Measurements from ENCODE around the gene SEPTIN8. TPM values are rescaled to one million over a fixed set of nuclear protein-coding genes. Genes with fewer than 3 reads are reported as not detected.

SEPTIN8 gene
- total and polyA plus RNA-seq, 11 donors: 11.0 to 47.6 (median 33.6) TPM

DNA sequence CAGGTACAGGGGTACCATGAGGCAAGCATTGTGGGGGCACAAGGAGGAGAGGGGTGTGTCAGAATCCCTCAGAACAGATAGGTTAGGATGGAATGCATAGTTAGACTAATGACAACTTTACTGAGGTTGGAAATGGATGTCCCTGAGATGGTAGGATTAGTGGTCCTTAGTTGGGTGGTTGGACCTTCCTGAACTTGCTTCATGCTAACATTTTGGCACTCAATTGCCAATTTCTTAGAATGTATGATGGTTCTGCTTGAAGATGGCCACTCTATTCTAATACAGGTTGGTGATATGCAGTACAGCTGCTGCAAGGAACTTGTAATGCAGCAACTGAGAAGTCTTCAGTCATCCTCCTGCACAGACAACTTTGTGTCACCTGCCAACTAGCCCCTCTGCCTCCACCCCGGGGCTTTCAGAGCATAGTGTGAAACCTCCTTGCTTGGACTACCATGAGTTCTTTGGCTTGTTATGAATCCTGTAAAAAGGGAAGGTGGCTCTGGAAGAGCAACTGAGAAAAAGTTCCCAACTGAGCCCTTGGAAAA lies 24.4 kb downstream of the SEPTIN8 start:
- TF ChIP-seq, protein P1, sequence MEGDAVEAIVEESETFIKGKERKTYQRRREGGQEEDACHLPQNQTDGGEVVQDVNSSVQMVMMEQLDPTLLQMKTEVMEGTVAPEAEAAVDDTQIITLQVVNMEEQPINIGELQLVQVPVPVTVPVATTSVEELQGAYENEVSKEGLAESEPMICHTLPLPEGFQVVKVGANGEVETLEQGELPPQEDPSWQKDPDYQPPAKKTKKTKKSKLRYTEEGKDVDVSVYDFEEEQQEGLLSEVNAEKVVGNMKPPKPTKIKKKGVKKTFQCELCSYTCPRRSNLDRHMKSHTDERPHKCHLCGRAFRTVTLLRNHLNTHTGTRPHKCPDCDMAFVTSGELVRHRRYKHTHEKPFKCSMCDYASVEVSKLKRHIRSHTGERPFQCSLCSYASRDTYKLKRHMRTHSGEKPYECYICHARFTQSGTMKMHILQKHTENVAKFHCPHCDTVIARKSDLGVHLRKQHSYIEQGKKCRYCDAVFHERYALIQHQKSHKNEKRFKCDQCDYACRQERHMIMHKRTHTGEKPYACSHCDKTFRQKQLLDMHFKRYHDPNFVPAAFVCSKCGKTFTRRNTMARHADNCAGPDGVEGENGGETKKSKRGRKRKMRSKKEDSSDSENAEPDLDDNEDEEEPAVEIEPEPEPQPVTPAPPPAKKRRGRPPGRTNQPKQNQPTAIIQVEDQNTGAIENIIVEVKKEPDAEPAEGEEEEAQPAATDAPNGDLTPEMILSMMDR (IDR thresholded peaks at IDR 0.05): no peak
- no peak for TF ChIP-seq POLR2A (IDR thresholded peaks at IDR 0.05)
- ATAC-seq: no peak
- Histone ChIP-seq H3K9me3 (no peaks in the 10 kb centered on the region), H3K4me1 (peaks cover 0 to 4% (median 0%) of the 10 kb centered on the region in 12 donors), H3K27ac (no peak overlapping the region), H3K27me3 (peaks cover 0 to 9% (median 0%) of the 10 kb centered on the region in 9 donors), H3K4me3 (no peak overlapping the region), H3K36me3 (peaks cover 0 to 30% (median 12%) of the 10 kb centered on the region in 9 donors)
- WGBS, 4 donors: 71 to 100% (median 94%) methylated on average over 1 of the region's 1 CpG
- intact Hi-C loops (cut with DNase I): loop anchor here in 6 of 10 donors (2.0 to 10.0 kb wide), 5 partner anchors 62 to 72 kb away; partner anchors contain the start of gene SOWAHA (in 1 of the 6)
- DNase-seq: no peak

DNA sequence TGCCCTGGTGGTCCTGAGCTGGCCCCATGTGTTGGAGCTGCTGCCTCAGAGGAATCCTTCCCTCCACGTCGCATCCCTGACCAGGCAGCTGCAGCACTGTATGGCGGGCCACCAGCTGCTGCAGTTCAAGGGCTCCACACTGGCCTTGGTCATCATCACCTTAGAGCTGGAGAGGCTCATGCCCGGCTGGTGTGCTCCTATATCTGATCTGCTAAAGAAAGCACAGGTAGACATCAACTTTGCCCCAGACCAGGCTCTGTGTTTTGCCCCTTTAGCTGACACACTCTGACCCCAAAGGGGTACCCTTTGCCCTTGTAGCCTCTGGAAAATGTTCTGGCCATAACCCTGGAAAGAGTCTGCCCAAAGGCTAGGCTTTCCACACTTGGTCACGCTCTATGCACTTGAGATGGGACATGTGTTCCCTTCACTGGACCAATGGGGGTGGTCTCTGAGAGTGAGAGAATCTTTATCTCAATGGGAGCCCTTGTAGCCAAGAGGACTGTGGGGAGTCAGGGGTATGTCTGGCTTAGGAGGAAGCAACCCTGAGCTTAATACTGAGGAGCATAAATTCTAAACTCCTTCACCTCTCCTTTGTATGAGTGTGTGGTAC lies 25.0 kb downstream of the SEPTIN8 start:
- Histone ChIP-seq H3K27ac (no peak overlapping the region), H3K36me3 (peaks cover 0 to 24% (median 6%) of the 10 kb centered on the region in 9 donors), H3K27me3 (peaks cover 0 to 14% (median 0%) of the 10 kb centered on the region in 9 donors), H3K4me3 (no peak overlapping the region), H3K4me1 (peaks cover 0 to 8% (median 4%) of the 10 kb centered on the region in 12 donors), H3K9me3 (no peaks in the 10 kb centered on the region)
- intact Hi-C loops (cut with DNase I): loop anchor here in 6 of 10 donors (2.0 to 10.0 kb wide), 5 partner anchors 63 to 73 kb away; partner anchors contain the start of gene SOWAHA (in 1 of the 6)
- TF ChIP-seq, protein P1 (IDR thresholded peaks at IDR 0.05): no peak
- no peak for TF ChIP-seq POLR2A (IDR thresholded peaks at IDR 0.05)
- DNase-seq (no peak), ATAC-seq (no peak)
- whole genome bisulfite sequencing, 4 donors: 86 to 96% (median 94%) methylated on average over 4 to 5 of the region's 5 CpGs

DNA sequence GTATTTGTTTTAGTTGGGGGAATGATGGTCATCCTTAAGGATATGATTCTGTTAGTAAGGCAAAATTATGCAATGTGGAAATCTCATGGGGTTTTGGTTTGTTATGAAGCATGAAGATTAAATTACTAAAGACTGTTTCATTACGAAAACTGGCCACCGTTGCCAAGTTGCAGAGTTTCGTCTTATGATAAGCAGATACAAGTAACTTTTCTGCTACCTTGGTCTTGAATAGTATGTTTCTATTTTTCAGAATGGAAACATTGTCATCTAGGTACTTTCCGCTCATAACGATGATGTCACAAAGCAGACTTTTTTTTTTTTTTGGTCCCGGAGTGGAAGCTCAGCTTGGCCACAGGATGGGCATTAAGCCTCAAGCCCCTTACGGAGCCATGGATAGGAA lies 25.6 kb downstream of the SEPTIN8 start:
- ATAC-seq (peak in 1 of 4 donors; percentile 35), DNase-seq (peak in 1 of 5 donors; percentile 61)
- Histone ChIP-seq H3K4me3 (no peak overlapping the region), H3K9me3 (no peaks in the 10 kb centered on the region), H3K27ac (no peak overlapping the region), H3K4me1 (peaks cover 0 to 13% (median 9%) of the 10 kb centered on the region in 12 donors), H3K36me3 (peaks cover 0 to 17% (median under 1%) of the 10 kb centered on the region in 9 donors), H3K27me3 (peaks cover 0 to 21% (median 0%) of the 10 kb centered on the region in 9 donors)
- 70 to 80% (median 75%) methylated on average over 7 of the region's 7 CpGs for WGBS, 4 donors
- TF ChIP-seq POLR2A (IDR thresholded peaks at IDR 0.05): no peak
- TF ChIP-seq, protein P1 (IDR thresholded peaks at IDR 0.05): no peak
- intact Hi-C loops (cut with DNase I): loop anchor here in 5 of 10 donors (5.0 to 10.0 kb wide), 4 partner anchors 63 to 73 kb away; partner anchors contain the start of gene SOWAHA (in 1 of the 5)
